Panc1 (cell line): ENCODE data around the gene PPM1L. TPM values are rescaled to one million over a fixed set of nuclear protein-coding genes. Genes with fewer than 3 reads are reported as not detected.

Experiments
- ATAC-seq: fragments of 200-7000 bp; cut with Tn5 transposase; 2 replicates; pipeline ENCODE4 v1.9.1; 2020; ENCODE audit warnings: mild to moderate bottlenecking, moderate library complexity
- BruUV-seq: library from RNA; stranded (reverse); fragments of 400-500 nt; replicated peaks from 2 replicates; lab custom pipeline; 2021; lab: Mats Ljungman, UMichigan
- CTCF ChIA-PET: fragments of 300-600 bp; sonication (Branson Sonifier 250); formaldehyde crosslinking; loops from one replicate; lab custom pipeline; 2022; ENCODE audit warnings: antibody characterized with exemption; lab: Charles Lee
- POLR2A ChIA-PET: fragments of 300-600 bp; sonication (Branson Sonifier 250); formaldehyde crosslinking; loops from one replicate; lab custom pipeline; 2022; ENCODE audit warnings: antibody characterized with exemption; lab: Charles Lee
- DNase-seq: peaks from one replicate; pipeline ENCODE4 v3.0.0-alpha.2; 2010; ENCODE audit warnings: low read depth, low spot score
- H3K27ac ChIP-seq: 2 replicates; pipeline ENCODE4 v1.5.1; 2011; ENCODE audit warnings: mild to moderate bottlenecking, low read length, inconsistent platforms
- H3K27me3 ChIP-seq: fragments of 200-500 bp; sonication (Bioruptor generic); 2 replicates; pipeline ENCODE4 v1.6.0; 2014; ENCODE audit warnings: low read length, inconsistent platforms; ENCODE audit not compliant: control insufficient read depth, insufficient read depth
- H3K36me3 ChIP-seq: fragments of 200-500 bp; sonication (Bioruptor generic); 2 replicates; pipeline ENCODE4 v1.5.1; 2014; ENCODE audit warnings: inconsistent platforms, mild to moderate bottlenecking, low read length, moderate library complexity; ENCODE audit not compliant: control insufficient read depth, insufficient read depth
- H3K4me1 ChIP-seq: 2 replicates; pipeline ENCODE4 v1.5.1; 2011; ENCODE audit warnings: inconsistent platforms, mild to moderate bottlenecking, low read length, moderate library complexity; ENCODE audit not compliant: control insufficient read depth, insufficient read depth
- H3K4me3 ChIP-seq, 2 experiments: 2 replicates each; pipeline ENCODE4 v1.5.1; 2011 to 2012; ENCODE audit warnings: low read depth in 2 of 2, low read length in 2 of 2, mild to moderate bottlenecking in 2 of 2, inconsistent platforms in 1 of 2, moderate library complexity in 1 of 2
- H3K9me3 ChIP-seq: fragments of 200-500 bp; sonication (Bioruptor generic); 2 replicates; pipeline ENCODE4 v1.5.1; 2014; ENCODE audit warnings: low read depth, mild to moderate bottlenecking, inconsistent platforms, low read length, moderate library complexity; ENCODE audit not compliant: control insufficient read depth, insufficient read depth
- CTCF ChIP-seq: fragments of 450-650 bp; IDR thresholded peaks from 2 replicates; pipeline ENCODE4 v1.5.1; 2017; ENCODE audit warnings: mild to moderate bottlenecking
- POLR2AphosphoS5 ChIP-seq: IDR thresholded peaks from 2 replicates; pipeline ENCODE4 v1.6.1; 2012; ENCODE audit warnings: mild to moderate bottlenecking, low read depth, low read length, moderate library complexity
- REST ChIP-seq, 2 experiments: IDR thresholded peaks; 2 replicates each; pipeline ENCODE4 v1.6.1; 2011 to 2012; ENCODE audit warnings: low read depth in 2 of 2, control low read depth in 1 of 2, low read length in 1 of 2, mild to moderate bottlenecking in 1 of 2, moderate library complexity in 1 of 2; ENCODE audit not compliant: insufficient read depth in 1 of 2
- SIN3A ChIP-seq: IDR thresholded peaks from 2 replicates; pipeline ENCODE4 v1.6.1; 2012; ENCODE audit warnings: low read depth, mild to moderate bottlenecking, low read length, moderate library complexity, borderline replicate concordance; ENCODE audit not compliant: insufficient read depth
- TCF7L2 ChIP-seq: IDR thresholded peaks from 2 replicates; pipeline ENCODE4 v1.6.1; 2011; ENCODE audit warnings: mild to moderate bottlenecking, low read depth, low read length, inconsistent platforms
- in situ Hi-C: cut with HindIII; loops from 2 replicates; pipeline ENCODE4 v1.10.0; 2016; ENCODE audit warnings: low sequenced_read_pairs, low pct_unique_long_range_greater_than_20kb
- intact Hi-C: fragments of 100-400 bp; cut with micrococcal nuclease; formaldehyde crosslinking; loops from one replicate; pipeline ENCODE4 v1.10.0; 2022; ENCODE audit not compliant: unreplicated experiment
- total RNA-seq: library from RNA; stranded (reverse); gene quantifications from one replicate; pipeline ENCODE4 v1.2.1, GENCODE V29; 2021; ENCODE audit not compliant: unreplicated experiment

PPM1L gene
- total RNA-seq, 1 experiment from 2014 or later = 23.8 TPM

GRCh38 chr3:160911411-160911810 lies 155.4 kb downstream of the PPM1L start:
- in situ Hi-C loops = no loop called here
- no peak overlapping the region for H3K4me3 ChIP-seq
- no TSS peak for BruUV-seq
- ChIA-PET CTCF (no interaction called here), POLR2A (interaction anchor here (0.6 kb wide), 1 partner anchor 15 kb away, joined by 3 read pairs; no protein-coding TSS in a partner anchor)
- H3K27me3 ChIP-seq = no peaks in the 10 kb centered on the region
- H3K4me1 ChIP-seq = no peaks in the 10 kb centered on the region
- DNase-seq (no peak), ATAC-seq (no peak)
- TF ChIP-seq REST (IDR thresholded peaks at IDR 0.05; ENCODE audit: insufficient read depth in 1 of 2, low read depth in 2 of 2, low read length in 1 of 2) (no peak), POLR2AphosphoS5 (no peak), TCF7L2 (no peak), SIN3A (no peak), CTCF (no peak)
- H3K36me3 ChIP-seq = no peaks in the 10 kb centered on the region
- intact Hi-C loops = no loop called here
- no peaks in the 10 kb centered on the region for H3K9me3 ChIP-seq
- no peak overlapping the region for H3K27ac ChIP-seq

- POLR2A ChIA-PET = interaction anchor here (0.6 kb wide), 1 partner anchor 13 kb away, joined by 3 read pairs; no protein-coding TSS in a partner anchor
- BruUV-seq = no TSS peak
These were observed 160.4 kb downstream of the PPM1L start for GRCh38 chr3:160916472-160916871.

More at GRCh38 chr3:160916472-160916871, 160.4 kb downstream of the PPM1L start:
- ATAC-seq = no peak
- TF ChIP-seq SIN3A = no peak
- TF ChIP-seq POLR2AphosphoS5 = no peak
- TF ChIP-seq CTCF = no peak
- TF ChIP-seq TCF7L2 = no peak
- TF ChIP-seq REST (IDR thresholded peaks at IDR 0.05; ENCODE audit: insufficient read depth in 1 of 2, low read depth in 2 of 2, low read length in 1 of 2) = no peak
- Histone ChIP-seq H3K4me3 (no peak overlapping the region), H3K27me3 (no peaks in the 10 kb centered on the region), H3K27ac (no peak overlapping the region), H3K36me3 (no peaks in the 10 kb centered on the region), H3K9me3 (no peaks in the 10 kb centered on the region), H3K4me1 (no peaks in the 10 kb centered on the region)
- intact Hi-C loops (no loop called here), in situ Hi-C loops (no loop called here)
- CTCF ChIA-PET = no interaction called here
- no peak for DNase-seq
